HG02970 (cell line): Measurements from ENCODE around the gene IL36A.

Experiments
- ATAC-seq: cut with Tn5 transposase; IDR thresholded peaks from one replicate; pipeline ENCODE4 v1.9.1; 2021; ENCODE audit warnings: mild to moderate bottlenecking, moderate library complexity, moderate number of reproducible peaks; ENCODE audit not compliant: unreplicated experiment, low FRiP score

IL36A gene

DNA sequence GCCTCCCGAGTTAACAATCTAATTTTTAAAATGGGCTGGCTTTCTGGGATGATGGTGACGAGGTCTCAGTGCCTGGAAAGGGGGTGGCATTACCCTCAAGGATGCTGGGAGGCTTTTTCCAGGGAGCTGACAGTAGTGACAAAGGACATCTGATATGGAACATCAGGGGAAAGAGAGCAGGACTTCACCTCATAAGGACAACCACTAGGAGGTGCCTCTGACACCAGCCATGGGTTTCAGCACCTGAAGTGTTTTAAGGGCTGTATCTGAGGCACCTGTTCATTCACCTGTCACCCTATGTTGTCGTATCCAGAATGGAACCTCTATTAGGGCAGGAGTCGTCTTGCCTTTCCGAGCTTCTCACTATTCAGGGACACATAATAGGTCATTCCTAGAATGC lies 36.6 kb downstream of the IL36A start:
- ATAC-seq: no peak

DNA sequence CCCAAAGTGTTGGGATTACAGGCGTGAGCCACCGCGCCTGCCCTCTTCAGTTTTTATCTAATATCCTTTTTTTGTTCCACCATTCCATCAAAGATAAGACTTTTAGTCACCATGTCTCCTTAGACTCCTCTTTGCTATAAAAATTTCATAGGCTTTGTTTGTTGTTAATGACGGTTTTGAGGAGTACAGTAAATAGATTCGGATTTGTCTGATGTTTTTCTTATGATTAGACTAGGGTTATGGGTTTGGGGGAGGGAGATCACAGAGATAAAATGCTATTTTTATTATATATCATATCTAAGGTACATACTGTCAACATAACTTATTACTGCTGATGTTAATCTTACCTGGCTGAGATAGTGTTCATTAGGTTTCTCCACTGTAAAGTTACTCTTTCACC lies 41.2 kb downstream of the IL36A start:
- ATAC-seq: no peak

DNA sequence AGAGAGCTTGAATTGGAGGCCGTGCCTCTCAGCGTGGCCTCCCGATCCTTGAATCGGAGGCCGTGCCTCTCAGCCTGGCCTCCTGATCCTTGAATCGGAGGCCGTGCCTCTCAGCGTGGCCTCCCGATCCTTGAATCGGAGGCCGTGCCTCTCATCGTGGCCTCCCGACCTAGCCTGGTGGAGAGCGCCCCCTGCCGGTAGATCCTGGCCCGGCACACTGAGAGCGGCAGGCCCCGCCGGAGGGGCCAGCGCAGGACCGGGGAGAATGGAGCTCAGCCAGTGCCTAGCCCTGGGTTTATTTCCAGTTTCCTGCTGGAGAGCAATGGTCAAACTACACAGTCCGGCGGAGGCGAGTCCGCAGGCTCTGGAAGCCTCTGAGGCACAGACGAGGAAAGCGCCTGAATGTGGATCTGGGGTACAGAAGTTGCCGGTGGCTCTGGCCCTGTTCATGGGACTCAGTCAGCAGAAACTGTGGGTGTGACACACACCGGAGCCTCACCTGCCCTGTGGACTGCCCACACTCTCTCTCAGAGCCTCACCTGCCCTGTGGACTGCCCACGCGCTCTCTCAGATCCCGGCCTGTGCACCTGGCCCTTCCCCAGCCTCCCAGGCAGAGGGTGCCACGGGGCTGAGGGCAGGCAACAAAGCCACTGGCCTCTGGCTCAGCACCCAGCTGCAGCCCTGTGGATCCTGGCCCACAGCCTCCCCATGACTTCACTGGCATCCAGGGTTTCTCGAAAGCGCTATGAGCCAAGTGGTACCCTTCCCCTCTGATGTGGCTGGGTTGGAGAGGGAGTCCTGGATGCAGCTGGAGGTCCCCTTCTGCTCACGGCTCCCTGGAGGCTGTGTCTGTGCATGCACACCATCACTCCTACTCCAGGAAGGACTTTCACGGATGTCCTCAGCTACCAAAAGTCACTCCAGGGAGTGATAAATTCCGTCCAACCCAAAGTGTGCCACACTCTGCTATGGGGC lies 45.9 kb downstream of the IL36A start:
- ATAC-seq: no peak

DNA sequence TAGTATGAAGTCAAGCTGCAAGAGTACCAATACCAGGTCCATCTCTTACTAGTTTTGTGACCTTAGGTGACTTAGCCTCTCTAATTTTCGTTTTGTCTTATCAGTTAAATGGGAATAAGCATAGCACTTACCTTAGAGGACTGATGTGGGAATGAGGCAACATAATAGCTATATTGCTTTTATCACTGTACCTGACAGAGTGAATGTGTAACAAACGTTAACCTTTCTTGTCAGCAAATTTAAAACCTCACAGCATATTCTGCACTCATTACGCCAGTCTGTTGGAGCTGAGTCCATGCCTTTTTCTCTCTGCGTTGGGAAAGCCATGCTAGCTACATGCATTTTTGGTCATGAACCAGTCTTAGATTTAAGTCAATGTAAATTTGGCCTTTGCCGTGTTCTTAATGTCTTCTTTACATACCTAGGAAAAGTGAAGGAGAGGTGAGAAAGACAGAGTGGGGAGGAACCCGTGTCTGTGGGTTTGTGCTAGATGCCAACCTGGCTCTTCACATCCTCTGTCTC lies 47.2 kb downstream of the IL36A start, which contains the start of gene IL36B:
TSS of gene IL36B (minus strand) at position 472 of the 522 bp plus-strand sequence.
- no peak for ATAC-seq

DNA sequence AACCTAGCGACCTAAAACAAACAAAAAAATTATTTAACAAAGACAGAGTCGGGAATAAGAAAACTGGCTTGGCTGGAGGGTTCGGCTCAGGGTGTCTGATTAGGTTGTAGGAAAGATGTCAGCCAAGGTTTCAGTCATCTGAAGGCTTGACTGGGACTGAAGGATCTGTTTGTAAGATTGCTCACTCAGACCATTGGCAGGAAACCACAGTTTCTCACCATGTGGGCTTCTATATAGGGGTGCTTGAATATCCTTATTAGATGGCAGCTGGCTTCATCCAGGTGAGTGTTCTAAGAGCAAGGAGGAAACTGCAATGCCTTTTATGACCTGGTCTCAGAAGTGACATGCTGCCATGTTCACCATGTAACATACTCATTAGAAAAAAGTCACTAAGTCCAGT lies 48.4 kb downstream of the IL36A start:
- ATAC-seq: no peak

GRCh38 chr2:113054066-113054465 lies 48.8 kb downstream of the IL36A start:
- no peak for ATAC-seq

DNA sequence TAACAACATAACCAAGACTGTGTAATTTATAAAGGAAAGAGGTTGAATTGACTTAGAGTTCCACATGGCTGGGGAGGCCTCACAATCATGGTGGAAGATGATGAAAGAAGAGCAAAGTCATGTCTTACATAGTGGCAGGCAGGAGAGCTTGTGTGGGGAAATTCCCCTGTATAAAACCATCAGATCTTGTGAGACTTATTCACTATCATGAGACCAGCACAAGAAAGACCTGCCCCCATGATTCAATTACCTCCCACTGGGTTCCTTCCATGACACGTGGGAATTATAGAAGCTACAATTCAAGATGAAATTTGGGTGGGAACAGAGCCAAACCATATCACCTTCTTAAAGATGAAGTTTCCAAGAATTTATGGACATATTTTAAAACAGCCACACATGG lies 51.3 kb downstream of the IL36A start:
- no peak for ATAC-seq

GRCh38 chr2:113057117-113057516 lies 51.9 kb downstream of the IL36A start:
- ATAC-seq: no peak
